Retinal pigment epithelial cell (primary cell): Measurements from ENCODE around the gene USHBP1.
A peak's percentile ranks its signal among the peaks of the same experiment; 100 is the strongest.

Experiments
- DNase-seq: peaks from one replicate; pipeline ENCODE4 v3.0.0-alpha.2; 2010; ENCODE audit warnings: low read depth
- H3K4me3 ChIP-seq: 2 replicates; pipeline ENCODE4 v1.5.1; 2011; ENCODE audit warnings: mild to moderate bottlenecking, low read length, control low read depth, moderate library complexity
- CTCF ChIP-seq: conservative IDR thresholded peaks from 2 replicates; pipeline ENCODE4 v1.5.1; 2011; ENCODE audit warnings: low read depth, low read length, control low read depth, inconsistent platforms

Gene USHBP1

GRCh38 chr19:17307876-17308377, 43.4 kb upstream of the USHBP1 start:
- DNase-seq, result no peak
- no peak for TF ChIP-seq CTCF
- H3K4me3 ChIP-seq, result no peak overlapping the region

- peak overlapping the region; percentile 79 for H3K4me3 ChIP-seq
- no peak for TF ChIP-seq CTCF
- no peak for DNase-seq
Measured at GRCh38 chr19:17306285-17306714, 41.8 kb upstream of the USHBP1 start.

GRCh38 chr19:17305517-17306284, 41.2 kb upstream of the USHBP1 start, which contains the start of gene MRPL34:
Gene MRPL34, plus strand, starts transcription at chr19:17305872. Its CDS starts 21 bp downstream, at chr19:17305893.
- peak; percentile 95 for DNase-seq
- peak; percentile 83 for TF ChIP-seq CTCF
- H3K4me3 ChIP-seq, result peak within 1 kb of the TSS; percentile 79

DNA sequence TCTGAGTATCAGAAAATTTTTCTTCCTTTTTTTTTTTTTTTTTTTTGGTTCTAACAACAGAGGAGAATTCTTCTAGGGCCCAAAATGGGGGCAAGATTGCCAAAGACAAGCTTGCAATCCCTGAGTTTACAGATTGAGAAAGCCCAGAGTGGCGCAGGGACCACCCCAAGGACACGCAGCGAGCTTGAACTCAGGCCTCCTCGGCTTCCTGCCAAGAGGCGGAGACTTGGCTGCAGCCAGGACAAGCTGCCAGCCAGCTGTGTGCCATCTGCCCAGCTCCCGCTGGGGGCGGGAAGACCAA, 40.6 kb upstream of the USHBP1 start:
- no peak for DNase-seq
- no peak for TF ChIP-seq CTCF
- no peak overlapping the region for H3K4me3 ChIP-seq

DNA sequence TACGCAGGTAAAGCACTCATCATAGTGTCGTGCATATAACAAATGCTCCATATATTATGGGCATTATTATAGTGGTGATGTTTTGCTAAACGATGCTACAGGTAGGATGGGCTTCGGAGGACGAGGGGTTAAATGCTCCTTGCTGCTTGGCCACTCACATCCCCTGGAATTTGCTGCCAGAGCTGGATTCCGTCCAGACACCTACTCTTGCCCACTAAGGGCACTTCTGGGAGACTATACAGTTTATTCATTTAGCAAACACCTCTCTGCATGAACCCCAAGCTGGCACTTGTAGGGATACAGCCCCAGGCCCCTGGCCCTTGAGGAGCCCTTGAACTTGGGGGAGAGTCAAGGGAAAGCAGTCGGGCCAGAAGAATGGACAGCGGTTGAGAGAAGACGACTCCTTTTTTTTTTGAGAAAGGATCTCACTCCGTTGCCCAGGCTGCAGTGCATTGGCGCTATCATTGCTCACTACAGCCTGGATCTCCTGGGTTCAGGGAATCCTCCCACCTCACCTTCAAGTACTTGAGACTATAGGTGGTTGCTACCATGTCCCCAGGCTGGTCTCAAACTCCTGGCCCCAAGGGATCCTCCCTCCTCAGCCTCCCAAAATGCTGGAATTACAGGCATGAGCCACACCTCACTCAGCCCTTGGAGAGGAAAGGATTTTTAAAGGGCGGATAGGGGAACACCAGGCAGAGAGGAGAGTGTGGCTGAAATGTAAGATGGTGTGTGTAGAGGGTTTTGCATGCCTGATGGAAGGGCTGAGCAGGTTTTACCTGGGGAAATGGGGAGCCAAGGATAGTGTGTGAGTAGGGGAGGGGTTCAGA, 40.1 kb upstream of the USHBP1 start:
- no peak for DNase-seq
- no peak for TF ChIP-seq CTCF
- H3K4me3 ChIP-seq, result no peak overlapping the region

- no peak for TF ChIP-seq CTCF
- no peak overlapping the region for H3K4me3 ChIP-seq
- DNase-seq, result no peak
Measured at GRCh38 chr19:17303940-17304267, 39.4 kb upstream of the USHBP1 start.
